Lower leg skin (tissue), 3 donors: Measurements from ENCODE around the gene GNAS.

Experiments used
- CTCF ChIP-seq, 3 donors: fragments of 450-650 bp; IDR thresholded peaks; one replicate each; pipeline ENCODE4 v1.5.1; 2016; ENCODE audit warnings: antibody characterized with exemption in 3 of 3, mild to moderate bottlenecking in 3 of 3, moderate library complexity in 2 of 3
- POLR2A ChIP-seq, 2 donors: fragments of 450-650 bp; IDR thresholded peaks; one replicate each; pipeline ENCODE4 v1.6.1; 2016 to 2017; ENCODE audit warnings: antibody characterized with exemption in 2 of 2, mild to moderate bottlenecking in 1 of 2, moderate library complexity in 1 of 2

GRCh38 chr20:58882704-58883089, 30.2 kb downstream of the GNAS start:
- TF ChIP-seq CTCF (IDR thresholded peaks at IDR 0.05) (no peak), POLR2A (IDR thresholded peaks at IDR 0.05) (no peak)
